Measurements from ENCODE around the gene SERPINB1.

SERPINB1 gene

GRCh38 chr6:2868637-2869036 is 27.0 kb upstream of the SERPINB1 start:
- Histone ChIP-seq H3K4me1 (ENCODE audit: control insufficient read depth, low read length) (peaks cover 75% of the 10 kb centered on the region), H3K27me3 (ENCODE audit: control insufficient read depth, low read length) (no peaks in the 10 kb centered on the region), H3K9me2 (replicated peaks; ENCODE audit: control insufficient read depth, low read length) (no peaks in the 10 kb centered on the region), H3K36me3 (ENCODE audit: control insufficient read depth, low read length) (peaks cover 23% of the 10 kb centered on the region), H3K4me2 (ENCODE audit: low read length) (peak overlapping the region; percentile 32), H3K79me2 (ENCODE audit: control insufficient read depth, low read length) (peaks cover 17% of the 10 kb centered on the region), H3F3A (ENCODE audit: control insufficient read depth, insufficient read depth) (peaks cover 28% of the 10 kb centered on the region), H3K27ac (ENCODE audit: low read depth, low read length) (peak overlapping the region; percentile 43), H3K4me3 (ENCODE audit: low read length) (peak overlapping the region; percentile 19), H3K9me3 (ENCODE audit: control insufficient read depth, insufficient read depth, low read length) (peaks cover 14% of the 10 kb centered on the region; the same call in 1 of the 2 replicates), H4K20me1 (ENCODE audit: control insufficient read depth, insufficient read depth, low read depth, low read length) (no peaks in the 10 kb centered on the region)
- TF ChIP-seq CTCF (IDR thresholded peaks at IDR 0.05; ENCODE audit: low read depth, low read length, poor library complexity, severe bottlenecking) (no peak), EZH2phosphoT487 (IDR thresholded peaks at IDR 0.05; ENCODE audit: borderline replicate concordance, low read length) (no peak)

- H3K27me3 ChIP-seq (ENCODE audit: control insufficient read depth, low read length): no peaks in the 10 kb centered on the region
- peak overlapping the region; percentile 43 for H3K4me3 ChIP-seq (ENCODE audit: low read length)
- TF ChIP-seq EZH2phosphoT487 (IDR thresholded peaks at IDR 0.05; ENCODE audit: borderline replicate concordance, low read length) (no peak), CTCF (IDR thresholded peaks at IDR 0.05; ENCODE audit: low read depth, low read length, poor library complexity, severe bottlenecking) (no peak)
Measured at GRCh38 chr6:2866171-2866846, 24.6 kb upstream of the SERPINB1 start.

GRCh38 chr6:2865694-2866151 is 24.1 kb upstream of the SERPINB1 start:
- Histone ChIP-seq H3K9me2 (replicated peaks; ENCODE audit: control insufficient read depth, low read length) (no peaks in the 10 kb centered on the region), H3K36me3 (ENCODE audit: control insufficient read depth, low read length) (peaks cover 38% of the 10 kb centered on the region), H3K4me1 (ENCODE audit: control insufficient read depth, low read length) (peaks cover 84% of the 10 kb centered on the region), H3K4me3 (ENCODE audit: low read length) (peak overlapping the region; percentile 43), H4K20me1 (ENCODE audit: control insufficient read depth, insufficient read depth, low read depth, low read length) (no peaks in the 10 kb centered on the region), H3K4me2 (ENCODE audit: low read length) (peak overlapping the region; percentile 78), H3K9me3 (ENCODE audit: control insufficient read depth, insufficient read depth, low read length) (peaks cover 17% of the 10 kb centered on the region; the same call in 1 of the 2 replicates), H3K27me3 (ENCODE audit: control insufficient read depth, low read length) (no peaks in the 10 kb centered on the region), H3F3A (ENCODE audit: control insufficient read depth, insufficient read depth) (peaks cover 44% of the 10 kb centered on the region), H3K27ac (ENCODE audit: low read depth, low read length) (peak overlapping the region; percentile 99), H3K79me2 (ENCODE audit: control insufficient read depth, low read length) (peaks cover 17% of the 10 kb centered on the region)
- TF ChIP-seq CTCF (IDR thresholded peaks at IDR 0.05; ENCODE audit: low read depth, low read length, poor library complexity, severe bottlenecking): no peak
- TF ChIP-seq EZH2phosphoT487 (IDR thresholded peaks at IDR 0.05; ENCODE audit: borderline replicate concordance, low read length): no peak

More at GRCh38 chr6:2866171-2866846, 24.6 kb upstream of the SERPINB1 start:
- Histone ChIP-seq H3K4me1 (ENCODE audit: control insufficient read depth, low read length) (peaks cover 78% of the 10 kb centered on the region), H3K9me3 (ENCODE audit: control insufficient read depth, insufficient read depth, low read length) (peaks cover 17% of the 10 kb centered on the region; the same call in 1 of the 2 replicates), H3K4me2 (ENCODE audit: low read length) (peak overlapping the region; percentile 78), H3K79me2 (ENCODE audit: control insufficient read depth, low read length) (peaks cover 17% of the 10 kb centered on the region), H3F3A (ENCODE audit: control insufficient read depth, insufficient read depth) (peaks cover 41% of the 10 kb centered on the region), H4K20me1 (ENCODE audit: control insufficient read depth, insufficient read depth, low read depth, low read length) (no peaks in the 10 kb centered on the region), H3K36me3 (ENCODE audit: control insufficient read depth, low read length) (peaks cover 36% of the 10 kb centered on the region), H3K27ac (ENCODE audit: low read depth, low read length) (peak overlapping the region; percentile 99), H3K9me2 (replicated peaks; ENCODE audit: control insufficient read depth, low read length) (no peaks in the 10 kb centered on the region)

All from DOHH2 (cell line).